ENCODE measurements around the gene RAD51B. TPM values are rescaled to one million over a fixed set of nuclear protein-coding genes. Genes with fewer than 3 reads are reported as not detected.

The RAD51B gene
- total RNA-seq, 1 experiment from 2014 or later, result 10.8 TPM

GRCh38 chr14:68225321-68225720 is 405.7 kb downstream of the RAD51B start:
- ChIA-PET CTCF (no interaction called here), POLR2A (ENCODE audit: unreplicated experiment) (no interaction called here)
- intact Hi-C loops (cut with micrococcal nuclease), result no loop called here
- no peak for TF ChIP-seq CTCF (conservative IDR thresholded peaks at IDR 0.05; ENCODE audit: low read depth, low read length)
- TF ChIP-seq EZH2 (IDR thresholded peaks at IDR 0.05; ENCODE audit: low read length, unreplicated experiment), result no peak
- no peak for TF ChIP-seq EZH2phosphoT487 (IDR thresholded peaks at IDR 0.05; ENCODE audit: borderline replicate concordance, low read length)
- Histone ChIP-seq H3K9ac (ENCODE audit: low read length) (no peak overlapping the region), H2AFZ (ENCODE audit: low read length) (no peak overlapping the region), H3K4me3 (ENCODE audit: low read length) (no peak overlapping the region), H3K27ac (ENCODE audit: low read length) (no peak overlapping the region), H4K20me1 (ENCODE audit: low read length) (no peaks in the 10 kb centered on the region), H3F3A (ENCODE audit: low read length, unreplicated experiment) (no peaks in the 10 kb centered on the region), H3K27me3 (ENCODE audit: low read length) (no peaks in the 10 kb centered on the region), H3K9me2 (replicated peaks; ENCODE audit: low read length) (no peaks in the 10 kb centered on the region), H3K79me2 (ENCODE audit: low read length) (no peaks in the 10 kb centered on the region), H3K36me3 (ENCODE audit: low read depth, low read length) (no peaks in the 10 kb centered on the region), H3K4me2 (ENCODE audit: low read length) (no peak overlapping the region), H3K9me3 (ENCODE audit: low read length) (no peaks in the 10 kb centered on the region), H3K4me1 (ENCODE audit: insufficient read depth, low read length) (peaks cover 6% of the 10 kb centered on the region)
- BruUV-seq (replicated peaks), result no TSS peak
- DNase-seq, result no peak
- ATAC-seq, result no peak

GRCh38 chr14:68226523-68226922 is 406.9 kb downstream of the RAD51B start:
- no peak for ATAC-seq
- TF ChIP-seq EZH2 (IDR thresholded peaks at IDR 0.05; ENCODE audit: low read length, unreplicated experiment), result no peak
- TF ChIP-seq CTCF (conservative IDR thresholded peaks at IDR 0.05; ENCODE audit: low read depth, low read length), result no peak
- no peak for TF ChIP-seq EZH2phosphoT487 (IDR thresholded peaks at IDR 0.05; ENCODE audit: borderline replicate concordance, low read length)
- CTCF ChIA-PET, result no interaction called here

GRCh38 chr14:68228656-68229055 is 409.1 kb downstream of the RAD51B start:
- TF ChIP-seq CTCF (conservative IDR thresholded peaks at IDR 0.05; ENCODE audit: low read depth, low read length) (no peak), EZH2phosphoT487 (IDR thresholded peaks at IDR 0.05; ENCODE audit: borderline replicate concordance, low read length) (no peak), EZH2 (IDR thresholded peaks at IDR 0.05; ENCODE audit: low read length, unreplicated experiment) (no peak)
- no peaks in the 10 kb centered on the region for H3K9me3 ChIP-seq (ENCODE audit: low read length)
- no TSS peak for BruUV-seq (replicated peaks)
- ATAC-seq (no peak), DNase-seq (no peak)
- H3K9ac ChIP-seq (ENCODE audit: low read length), result no peak overlapping the region
- no peak overlapping the region for H3K27ac ChIP-seq (ENCODE audit: low read length)
- no peaks in the 10 kb centered on the region for H3K36me3 ChIP-seq (ENCODE audit: low read depth, low read length)
- H3K9me2 ChIP-seq (replicated peaks; ENCODE audit: low read length), result no peaks in the 10 kb centered on the region
- peaks cover 38% of the 10 kb centered on the region for H3K4me1 ChIP-seq (ENCODE audit: insufficient read depth, low read length)
- no peak overlapping the region for H3K4me3 ChIP-seq (ENCODE audit: low read length)
- H3K27me3 ChIP-seq (ENCODE audit: low read length), result no peaks in the 10 kb centered on the region
- H3F3A ChIP-seq (ENCODE audit: low read length, unreplicated experiment), result peaks cover 13% of the 10 kb centered on the region
- no peaks in the 10 kb centered on the region for H3K79me2 ChIP-seq (ENCODE audit: low read length)
- ChIA-PET CTCF (no interaction called here), POLR2A (ENCODE audit: unreplicated experiment) (no interaction called here)
- no peak overlapping the region for H3K4me2 ChIP-seq (ENCODE audit: low read length)
- no peaks in the 10 kb centered on the region for H4K20me1 ChIP-seq (ENCODE audit: low read length)
- H2AFZ ChIP-seq (ENCODE audit: low read length), result no peak overlapping the region
- intact Hi-C loops (cut with micrococcal nuclease), result no loop called here

More at GRCh38 chr14:68226523-68226922, 406.9 kb downstream of the RAD51B start:
- Histone ChIP-seq H3K27me3 (ENCODE audit: low read length) (no peaks in the 10 kb centered on the region), H3K4me2 (ENCODE audit: low read length) (no peak overlapping the region), H3K9me3 (ENCODE audit: low read length) (no peaks in the 10 kb centered on the region), H3K79me2 (ENCODE audit: low read length) (no peaks in the 10 kb centered on the region), H3K4me3 (ENCODE audit: low read length) (no peak overlapping the region), H4K20me1 (ENCODE audit: low read length) (no peaks in the 10 kb centered on the region), H3K9me2 (replicated peaks; ENCODE audit: low read length) (no peaks in the 10 kb centered on the region), H3K9ac (ENCODE audit: low read length) (no peak overlapping the region), H2AFZ (ENCODE audit: low read length) (no peak overlapping the region), H3F3A (ENCODE audit: low read length, unreplicated experiment) (peaks cover 6% of the 10 kb centered on the region), H3K36me3 (ENCODE audit: low read depth, low read length) (no peaks in the 10 kb centered on the region), H3K4me1 (ENCODE audit: insufficient read depth, low read length) (peaks cover 18% of the 10 kb centered on the region), H3K27ac (ENCODE audit: low read length) (no peak overlapping the region)
- POLR2A ChIA-PET (ENCODE audit: unreplicated experiment), result no interaction called here
- no peak for DNase-seq
- intact Hi-C loops (cut with micrococcal nuclease), result no loop called here
- no TSS peak for BruUV-seq (replicated peaks)

Data from PC-3 (cell line).